HepG2 (cell line): Measurements from ENCODE around the gene IGFBP5. TPM values are rescaled to one million over a fixed set of nuclear protein-coding genes. Genes with fewer than 3 reads are reported as not detected.

Experiments
- ATAC-seq: fragments of 200-7000 bp; cut with Tn5 transposase; 3 replicates; pipeline ENCODE4 v1.9.1; 2020; ENCODE audit warnings: mild to moderate bottlenecking, moderate library complexity
- BruUV-seq: library from RNA; stranded (reverse); fragments of 400-500 nt; replicated peaks from 2 replicates; lab custom pipeline; 2021; lab: Mats Ljungman, UMichigan
- CTCF ChIA-PET: fragments of 300-600 bp; formaldehyde crosslinking; extraction: SDS; loops from one replicate; lab custom pipeline; 2021; ENCODE audit warnings: low total read pairs, inconsistent platforms, low intra/inter-chr PET ratio; lab: Yijun Ruan, JAX
- POLR2A ChIA-PET: fragments of 350-600 bp; sonication (Branson Sonifier 250); formaldehyde crosslinking; loops from one replicate; lab custom pipeline; 2020; ENCODE audit warnings: antibody characterized with exemption, inconsistent platforms; lab: Yijun Ruan, JAX
- DNase-seq: peaks from one replicate; pipeline ENCODE4 v3.0.0-alpha.2; 2015; ENCODE audit warnings: low spot score
- FAIRE-seq: peaks from 3 replicates; lab custom pipeline; 2011; peaks lifted over from hg19 to GRCh38; lab: Jason Lieb, UNC
- H2AFZ ChIP-seq: one replicate; pipeline ENCODE4 v1.6.1; 2011; ENCODE audit warnings: low read length, inconsistent platforms
- H3K27ac ChIP-seq: fragments of 300-600 bp; 3 replicates; pipeline ENCODE4 v1.8.0; 2011; ENCODE audit warnings: mixed run types, mild to moderate bottlenecking, mixed read lengths, low read length, inconsistent platforms; ENCODE audit not compliant: insufficient read depth; ENCODE audit errors: extremely low read length
- H3K27me3 ChIP-seq, 2 experiments: fragments of 200-600 bp in 1 of 2; 2 replicates in 1 of 2; 3 replicates in 1 of 2; pipeline versions ENCODE4 v1.6.0 to v1.8.0; 2011; ENCODE audit warnings: low read length in 2 of 2, mild to moderate bottlenecking in 2 of 2, moderate library complexity in 2 of 2, inconsistent platforms in 1 of 2; ENCODE audit not compliant: insufficient read depth in 2 of 2, control insufficient read depth in 1 of 2
- H3K36me3 ChIP-seq, 2 experiments: fragments of 200-600 bp in 1 of 2; replicated peaks in 1 of 2; 2 replicates in 1 of 2; 3 replicates in 1 of 2; pipeline versions ENCODE4 v1.5.1 to v1.8.0; 2011; ENCODE audit warnings: low read length in 2 of 2, inconsistent platforms in 1 of 2; ENCODE audit not compliant: insufficient read depth in 2 of 2, control insufficient read depth in 1 of 2
- H3K4me1 ChIP-seq: 2 replicates; pipeline ENCODE4 v1.5.1; 2012; ENCODE audit warnings: low read length, inconsistent platforms; ENCODE audit not compliant: insufficient read depth
- H3K4me2 ChIP-seq: 2 replicates; pipeline ENCODE4 v1.6.0; 2011; ENCODE audit warnings: low read depth, low read length, inconsistent platforms
- H3K4me3 ChIP-seq, 3 experiments: fragments of 200-600 bp in 1 of 3; sonication (generic), shearing (Covaris generic) in 1 of 3; replicated peaks in 1 of 3; 2 replicates each; pipeline ENCODE4 v1.5.1; 2011 to 2016; ENCODE audit warnings: low read length in 3 of 3, inconsistent platforms in 2 of 3, low read depth in 2 of 3, mild to moderate bottlenecking in 2 of 3, control low read depth in 1 of 3, mixed read lengths in 1 of 3; ENCODE audit not compliant: insufficient read depth in 1 of 3
- H3K79me2 ChIP-seq: one replicate; pipeline ENCODE4 v1.6.1; 2011; ENCODE audit warnings: low read length, inconsistent platforms; ENCODE audit not compliant: insufficient read depth
- H3K9ac ChIP-seq: 2 replicates; pipeline ENCODE4 v1.6.0; 2011; ENCODE audit warnings: mild to moderate bottlenecking, low read depth, low read length, inconsistent platforms; ENCODE audit not compliant: insufficient read depth
- H3K9me3 ChIP-seq: 2 replicates; pipeline ENCODE4 v1.5.1; 2012; ENCODE audit warnings: mild to moderate bottlenecking, low read length
- H4K20me1 ChIP-seq: 2 replicates; pipeline ENCODE4 v1.6.0; 2011; ENCODE audit warnings: inconsistent platforms, mild to moderate bottlenecking, low read length, moderate library complexity; ENCODE audit not compliant: insufficient read depth
- ARNT2 ChIP-seq: sonication (generic); formaldehyde crosslinking; IDR thresholded peaks from 2 replicates; pipeline ENCODE4 v1.8.0; 2022; ENCODE audit warnings: mild to moderate bottlenecking, low read depth, missing genetic modification reagents, moderate library complexity
- ELF1 ChIP-seq: sonication (generic); formaldehyde crosslinking; IDR thresholded peaks from 2 replicates; pipeline ENCODE4 v1.4.0; 2020; ENCODE audit warnings: missing genetic modification reagents
- MATR3 ChIP-seq: sonication (generic); formaldehyde crosslinking; IDR thresholded peaks from 2 replicates; pipeline ENCODE4 v1.4.0; 2020; ENCODE audit warnings: missing genetic modification reagents
- MTF2 ChIP-seq: sonication (generic); formaldehyde crosslinking; IDR thresholded peaks from 2 replicates; pipeline ENCODE4 v1.5.0; 2020; ENCODE audit warnings: missing genetic modification reagents, borderline replicate concordance
- PHB2 ChIP-seq: fragments of 450-650 bp; IDR thresholded peaks from 2 replicates; pipeline ENCODE4 v1.6.1; 2018; ENCODE audit not compliant: partially characterized antibody
- RXRA ChIP-seq: sonication (generic); formaldehyde crosslinking; IDR thresholded peaks from 2 replicates; pipeline ENCODE4 v1.5.1; 2020; ENCODE audit warnings: missing genetic modification reagents
- SETDB1 ChIP-seq: sonication (generic); formaldehyde crosslinking; IDR thresholded peaks from 2 replicates; pipeline ENCODE4 v1.5.1; 2020; ENCODE audit warnings: missing genetic modification reagents, mild to moderate bottlenecking, borderline replicate concordance
- SMARCE1 ChIP-seq: fragments of 450-650 bp; IDR thresholded peaks from 2 replicates; pipeline ENCODE4 v1.6.1; 2017; ENCODE audit warnings: borderline replicate concordance
- WGBS: methylation state at CpG from one replicate; pipeline ENCODE4 v1.1.6; 2017; ENCODE audit warnings: low lambda C conversion rate; 5-methylcytosine and 5-hydroxymethylcytosine counted together
- in situ Hi-C: cut with HindIII; loops from 2 replicates; pipeline ENCODE4 v1.10.0; 2017; ENCODE audit warnings: low pct_unique_long_range_greater_than_20kb; ENCODE audit not compliant: extremely low pct_ligation_motif_present
- intact Hi-C: fragments of 100-400 bp; cut with micrococcal nuclease; formaldehyde crosslinking; loops from one replicate; pipeline ENCODE4 v1.10.0; 2022; ENCODE audit not compliant: unreplicated experiment
- polyA plus RNA-seq, 8 experiments: library from polyadenylated mRNA; depleted of rRNA in 3 of 8; stranded (reverse) in 7 of 8; unstranded in 1 of 8; fragments of >200 nt; fragmentation: Illumina TruSeq in 4 of 8; extraction: Trizol in 4 of 8; gene quantifications; 2 replicates each; pipeline versions ENCODE4 v1.2.1 to v1.2.3, GENCODE V29; 2011 to 2016; ENCODE audit warnings: low read depth in 4 of 8, missing spikeins in 1 of 8, mixed read lengths in 1 of 8; ENCODE audit not compliant: insufficient read depth in 1 of 8
- total RNA-seq, 5 experiments: library from RNA; depleted of rRNA; stranded (reverse); fragments of >200 nt; fragmentation: Illumina TruSeq; extraction: Trizol; gene quantifications; 2 replicates each; pipeline ENCODE4 v1.2.3, GENCODE V29; 2016; ENCODE audit warnings: low read depth in 1 of 5
- TF ChIP-seq, protein P1 (sequence below): sonication (generic); formaldehyde crosslinking; IDR thresholded peaks from 2 replicates; pipeline ENCODE4 v1.8.1; 2023; ENCODE audit warnings: mild to moderate bottlenecking, moderate library complexity, missing genetic modification reagents
- TF ChIP-seq, protein P2 (sequence below): sonication (generic); formaldehyde crosslinking; IDR thresholded peaks from 2 replicates; pipeline ENCODE4 v1.9.0; 2021; ENCODE audit warnings: missing genetic modification reagents, mild to moderate bottlenecking, borderline replicate concordance

IGFBP5 gene
- total and polyA plus RNA-seq, 2 of the 13 experiments (the other 11 are each of a cell fraction or from before 2014, with no cell fraction given) = 0.15 TPM; not detected in 1

DNA sequence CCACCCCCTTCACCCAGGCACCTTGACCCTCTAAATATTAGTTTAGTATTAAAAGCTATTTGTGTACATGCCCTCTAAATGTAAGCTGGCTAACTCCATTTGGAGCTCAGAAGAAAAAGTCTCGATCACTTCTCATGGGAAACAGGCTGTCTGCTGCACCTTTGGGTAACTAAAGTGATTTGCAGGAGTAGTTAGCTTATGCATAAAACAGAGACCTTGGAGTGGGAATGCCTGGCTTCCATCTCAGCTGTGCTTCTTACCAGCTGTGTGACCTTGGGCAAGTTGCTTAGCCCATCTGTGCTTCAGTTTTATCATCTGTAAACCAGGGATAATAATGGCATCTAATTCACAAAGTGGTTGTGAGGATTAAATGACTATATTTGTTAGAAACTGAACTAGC lies 32.2 kb downstream of the IGFBP5 start:
- WGBS = 19% methylated on average over 1 of the region's 1 CpG
- H3K27ac ChIP-seq = no peak overlapping the region
- peaks cover 35% of the 10 kb centered on the region for H3K4me1 ChIP-seq
- no peak overlapping the region for H3K4me2 ChIP-seq
- no peaks in the 10 kb centered on the region for H3K79me2 ChIP-seq
- H3K36me3 ChIP-seq = no peaks in the 10 kb centered on the region
- no peak overlapping the region for H3K4me3 ChIP-seq
- H4K20me1 ChIP-seq = no peaks in the 10 kb centered on the region
- BruUV-seq = no TSS peak
- H3K9ac ChIP-seq = no peak overlapping the region
- POLR2A ChIA-PET = interaction anchor here (1.4 to 2.9 kb wide), 2 partner anchors 90 to 144 kb away, joined by 3 to 8 read pairs; no protein-coding TSS in a partner anchor
- ATAC-seq = no peak
- in situ Hi-C loops = no loop called here
- CTCF ChIA-PET = interaction anchor here (2.8 kb wide), 1 partner anchor 144 kb away, joined by 11 read pairs; no protein-coding TSS in a partner anchor
- intact Hi-C loops = no loop called here
- TF ChIP-seq MATR3 (no peak), MTF2 (CRISPR knock-in tag) (no peak), SETDB1 (CRISPR knock-in tag) (no peak), RXRA (CRISPR knock-in tag) (no peak)
- TF ChIP-seq, all 625 proteins: peak for 0
- Histone ChIP-seq H3K9me3 (no peaks in the 10 kb centered on the region), H3K27me3 (peaks cover 0 to 17% of the 10 kb centered on the region in 2 experiments; a peak in 3 of 5 replicates), H2AFZ (no peak overlapping the region)
- FAIRE-seq (no peak), DNase-seq (no peak)

DNA sequence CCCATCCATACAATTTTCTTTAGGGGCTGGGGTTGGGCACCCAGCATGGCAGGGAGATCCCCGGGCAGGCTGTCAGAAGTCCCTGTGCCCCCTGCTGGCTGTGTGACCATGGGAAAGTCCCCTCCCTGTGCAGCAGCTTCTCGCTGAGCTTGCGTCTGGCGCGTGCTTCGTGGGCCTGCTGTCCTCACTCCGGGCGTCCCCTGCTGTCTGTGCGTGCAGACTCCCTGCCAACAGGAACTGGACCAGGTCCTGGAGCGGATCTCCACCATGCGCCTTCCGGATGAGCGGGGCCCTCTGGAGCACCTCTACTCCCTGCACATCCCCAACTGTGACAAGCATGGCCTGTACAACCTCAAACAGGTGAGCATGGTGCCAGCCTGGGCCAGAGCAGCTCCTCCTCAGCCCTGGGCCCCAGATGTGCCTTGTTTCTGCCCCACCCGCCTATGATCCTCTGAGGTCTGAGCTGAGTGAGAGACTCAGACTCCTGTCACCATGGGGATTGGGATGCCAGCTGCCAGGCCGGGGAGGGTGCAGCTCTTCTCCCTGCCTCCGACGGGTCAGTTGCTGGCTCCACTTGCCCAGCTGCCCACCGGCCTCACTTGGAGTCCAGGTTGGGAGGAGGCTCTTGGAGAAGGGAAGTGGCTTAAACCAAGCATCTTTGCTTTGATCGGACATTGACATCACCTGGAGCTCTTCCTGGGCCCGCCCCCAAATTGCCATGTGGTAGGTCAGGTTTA lies 33.5 kb downstream of the IGFBP5 start:
- no peaks in the 10 kb centered on the region for H3K9me3 ChIP-seq
- peaks cover 0 to 24% of the 10 kb centered on the region in 2 experiments; a peak in 3 of 5 replicates for H3K27me3 ChIP-seq
- peaks cover 48% of the 10 kb centered on the region for H3K4me1 ChIP-seq
- no peaks in the 10 kb centered on the region for H4K20me1 ChIP-seq
- H3K4me3 ChIP-seq = no peak overlapping the region
- no peak overlapping the region for H3K9ac ChIP-seq
- no peak overlapping the region for H3K4me2 ChIP-seq
- FAIRE-seq = no peak
- ChIA-PET POLR2A (interaction anchor here (1.7 kb wide), 1 partner anchor 10 kb away, joined by 3 read pairs; no protein-coding TSS in a partner anchor), CTCF (interaction anchor here (2.5 to 2.8 kb wide), 2 partner anchors 142 to 145 kb away, joined by 11 to 22 read pairs; no protein-coding TSS in a partner anchor)
- ATAC-seq = peak; percentile 64
- no TSS peak for BruUV-seq
- H3K36me3 ChIP-seq = no peaks in the 10 kb centered on the region
- no peak overlapping the region for H3K27ac ChIP-seq
- in situ Hi-C loops (no loop called here), intact Hi-C loops (loop anchor here (1.0 kb wide), 1 partner anchor 146 kb away; no protein-coding TSS in a partner anchor)
- DNase-seq = peak; percentile 36
- no peak overlapping the region for H2AFZ ChIP-seq
- 62% methylated on average over 16 of the region's 20 CpGs for WGBS
- H3K79me2 ChIP-seq = no peaks in the 10 kb centered on the region
- TF ChIP-seq, protein P1, sequence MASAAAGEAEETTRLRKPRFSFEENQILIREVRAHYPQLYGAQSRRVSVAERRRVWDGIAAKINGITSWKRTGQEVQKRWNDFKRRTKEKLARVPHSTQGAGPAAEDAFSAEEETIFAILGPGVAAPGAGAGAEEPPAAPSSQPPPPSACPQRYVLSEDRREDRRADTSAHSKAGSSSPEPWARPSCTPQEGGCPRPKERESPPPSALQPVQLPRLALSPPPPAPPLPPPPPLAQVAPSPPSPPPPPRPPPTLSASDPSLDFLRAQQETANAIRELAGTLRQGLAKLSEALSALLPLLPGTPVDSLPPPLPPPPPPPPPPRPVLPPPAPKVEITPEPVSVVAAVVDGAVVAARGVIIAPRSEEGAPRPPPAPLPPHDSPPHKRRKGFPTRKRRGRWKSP (CRISPR knock-in tag) = no peak
- TF ChIP-seq ARNT2 (CRISPR knock-in tag) (no peak), PHB2 (no peak), SMARCE1 (no peak), ELF1 (CRISPR knock-in tag) (no peak)
- TF ChIP-seq, protein P2, sequence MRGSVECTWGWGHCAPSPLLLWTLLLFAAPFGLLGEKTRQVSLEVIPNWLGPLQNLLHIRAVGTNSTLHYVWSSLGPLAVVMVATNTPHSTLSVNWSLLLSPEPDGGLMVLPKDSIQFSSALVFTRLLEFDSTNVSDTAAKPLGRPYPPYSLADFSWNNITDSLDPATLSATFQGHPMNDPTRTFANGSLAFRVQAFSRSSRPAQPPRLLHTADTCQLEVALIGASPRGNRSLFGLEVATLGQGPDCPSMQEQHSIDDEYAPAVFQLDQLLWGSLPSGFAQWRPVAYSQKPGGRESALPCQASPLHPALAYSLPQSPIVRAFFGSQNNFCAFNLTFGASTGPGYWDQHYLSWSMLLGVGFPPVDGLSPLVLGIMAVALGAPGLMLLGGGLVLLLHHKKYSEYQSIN (CRISPR knock-in tag) = no peak
